NB4 (cell line): ENCODE results near the gene GCC1.

Source experiments
- CTCF ChIP-seq: IDR thresholded peaks from one replicate; pipeline ENCODE4 v1.5.1; 2012; ENCODE audit warnings: low read depth, low read length
- MAX ChIP-seq: IDR thresholded peaks from 2 replicates; pipeline ENCODE4 v1.6.1; 2011; ENCODE audit warnings: low read depth, low read length
- POLR2A ChIP-seq: IDR thresholded peaks from 2 replicates; pipeline ENCODE4 v1.6.1; 2011; ENCODE audit warnings: mild to moderate bottlenecking; ENCODE audit not compliant: insufficient read length; ENCODE audit errors: extremely low read depth

- TF ChIP-seq CTCF: no peak
- no peak for TF ChIP-seq POLR2A
- no peak for TF ChIP-seq MAX
Measured at GRCh38 chr7:127608446-127608845, 23.1 kb upstream of the GCC1 start.
